ENCODE measurements around the gene IGSF9B.

DNA sequence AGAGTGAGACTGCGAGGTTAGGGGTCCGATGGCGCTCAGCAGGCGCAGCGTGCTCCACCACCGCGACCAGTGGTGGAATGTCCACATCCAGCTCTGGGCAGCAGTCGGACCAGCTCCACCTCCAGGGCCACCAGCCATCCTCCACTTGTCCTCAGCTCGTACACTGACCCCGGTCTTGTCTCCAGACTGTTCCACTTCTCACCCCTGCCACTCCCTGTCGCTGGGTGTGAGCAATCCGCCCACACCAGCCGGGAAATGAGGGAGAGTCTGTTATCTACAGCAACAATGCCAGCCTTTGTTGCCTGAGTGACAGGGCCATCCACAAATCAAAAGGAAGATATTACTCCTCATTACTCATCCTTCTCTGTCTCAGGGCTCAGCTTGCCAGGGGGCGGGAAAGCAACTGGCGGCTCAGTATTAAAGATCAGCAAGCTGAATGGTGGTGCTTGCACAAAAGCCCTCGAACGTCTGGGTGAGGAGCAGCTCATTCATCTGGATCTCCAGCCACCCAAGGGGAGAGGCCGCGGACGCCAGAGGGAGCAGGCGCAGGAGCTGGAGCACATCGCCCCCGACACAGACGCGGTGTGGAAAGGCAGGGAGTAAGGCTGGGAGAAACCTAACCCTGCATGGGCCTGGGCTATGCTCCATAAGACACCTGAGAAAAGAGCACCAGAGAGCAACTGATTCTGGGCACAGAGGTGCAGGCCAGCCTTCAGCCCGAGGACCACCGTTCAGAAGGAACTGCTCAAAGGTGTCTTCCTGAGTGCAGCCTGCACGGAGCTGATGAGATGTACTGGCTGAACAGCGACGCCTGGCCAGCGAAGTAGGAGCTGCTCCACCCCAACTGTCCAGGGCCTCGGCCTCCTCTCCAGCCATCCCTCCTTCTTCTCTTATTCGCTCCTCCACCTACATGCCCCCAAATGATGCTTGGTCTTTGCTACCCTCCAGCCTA is 21.9 kb downstream of the IGSF9B start:
- TF ChIP-seq, protein P1, sequence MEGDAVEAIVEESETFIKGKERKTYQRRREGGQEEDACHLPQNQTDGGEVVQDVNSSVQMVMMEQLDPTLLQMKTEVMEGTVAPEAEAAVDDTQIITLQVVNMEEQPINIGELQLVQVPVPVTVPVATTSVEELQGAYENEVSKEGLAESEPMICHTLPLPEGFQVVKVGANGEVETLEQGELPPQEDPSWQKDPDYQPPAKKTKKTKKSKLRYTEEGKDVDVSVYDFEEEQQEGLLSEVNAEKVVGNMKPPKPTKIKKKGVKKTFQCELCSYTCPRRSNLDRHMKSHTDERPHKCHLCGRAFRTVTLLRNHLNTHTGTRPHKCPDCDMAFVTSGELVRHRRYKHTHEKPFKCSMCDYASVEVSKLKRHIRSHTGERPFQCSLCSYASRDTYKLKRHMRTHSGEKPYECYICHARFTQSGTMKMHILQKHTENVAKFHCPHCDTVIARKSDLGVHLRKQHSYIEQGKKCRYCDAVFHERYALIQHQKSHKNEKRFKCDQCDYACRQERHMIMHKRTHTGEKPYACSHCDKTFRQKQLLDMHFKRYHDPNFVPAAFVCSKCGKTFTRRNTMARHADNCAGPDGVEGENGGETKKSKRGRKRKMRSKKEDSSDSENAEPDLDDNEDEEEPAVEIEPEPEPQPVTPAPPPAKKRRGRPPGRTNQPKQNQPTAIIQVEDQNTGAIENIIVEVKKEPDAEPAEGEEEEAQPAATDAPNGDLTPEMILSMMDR (IDR thresholded peaks at IDR 0.05): no peak
- no peak for TF ChIP-seq POLR2A (IDR thresholded peaks at IDR 0.05)

All from body of pancreas (tissue), 4 donors.